A673 (cell line): ENCODE measurements around the gene NIM1K. TPM values are rescaled to one million over a fixed set of nuclear protein-coding genes. Genes with fewer than 3 reads are reported as not detected.

Experiments
- BruUV-seq: library from RNA; stranded (reverse); fragments of 400-500 nt; replicated peaks from 2 replicates; lab custom pipeline; 2021; lab: Mats Ljungman, UMichigan
- CTCF ChIA-PET: fragments of 300-600 bp; sonication (Branson Sonifier 250); formaldehyde crosslinking; loops from one replicate; lab custom pipeline; 2022; ENCODE audit warnings: antibody characterized with exemption; lab: Charles Lee
- POLR2A ChIA-PET: fragments of 300-600 bp; sonication (Branson Sonifier 250); formaldehyde crosslinking; loops from one replicate; lab custom pipeline; 2022; ENCODE audit warnings: antibody characterized with exemption; ENCODE audit not compliant: low non-redundant PET; lab: Charles Lee
- DNase-seq: peaks from one replicate; pipeline ENCODE4 v3.0.0-alpha.2; 2015; ENCODE audit warnings: low spot score
- H3K27ac ChIP-seq: fragments of 200-600 bp; sonication (generic); 2 replicates; pipeline ENCODE4 v1.5.1; 2016; ENCODE audit warnings: mixed run types, low read depth, mild to moderate bottlenecking, mixed read lengths, antibody characterized with exemption, low read length; ENCODE audit not compliant: poor library complexity, severe bottlenecking
- H3K27me3 ChIP-seq: fragments of 200-600 bp; sonication (generic); replicated peaks from 2 replicates; pipeline ENCODE4 v1.6.1; 2017; ENCODE audit warnings: mixed run types, low read depth, mild to moderate bottlenecking, mixed read lengths, antibody characterized with exemption, low read length; ENCODE audit not compliant: insufficient read depth, poor library complexity
- H3K36me3 ChIP-seq: fragments of 200-600 bp; sonication (generic); 2 replicates; pipeline ENCODE4 v1.6.1; 2016; ENCODE audit warnings: mixed run types, mild to moderate bottlenecking, mixed read lengths, antibody characterized with exemption, low read length; ENCODE audit not compliant: insufficient read depth, poor library complexity, severe bottlenecking
- H3K4me1 ChIP-seq: fragments of 200-600 bp; sonication (generic); 2 replicates; pipeline ENCODE4 v1.6.1; 2017; ENCODE audit warnings: mixed run types, mild to moderate bottlenecking, mixed read lengths, antibody characterized with exemption, low read length; ENCODE audit not compliant: insufficient read depth, poor library complexity, severe bottlenecking
- H3K4me3 ChIP-seq: fragments of 200-600 bp; sonication (generic); 2 replicates; pipeline ENCODE4 v1.5.1; 2016; ENCODE audit warnings: low read depth, mixed run types, mild to moderate bottlenecking, mixed read lengths, low read length; ENCODE audit not compliant: poor library complexity, severe bottlenecking
- H3K9me3 ChIP-seq: fragments of 200-600 bp; sonication (generic); 2 replicates; pipeline ENCODE4 v1.6.1; 2016; ENCODE audit warnings: mixed run types, low read depth, mild to moderate bottlenecking, mixed read lengths, antibody characterized with exemption, low read length; ENCODE audit not compliant: poor library complexity, severe bottlenecking
- CTCF ChIP-seq: fragments of 300-800, 200-600 bp; sonication (generic); conservative IDR thresholded peaks from 2 replicates; pipeline ENCODE4 v1.5.1; 2017; ENCODE audit warnings: low read depth, mild to moderate bottlenecking, antibody characterized with exemption, low read length, moderate library complexity, mixed read lengths
- EZH2 ChIP-seq: fragments of 200-600 bp; sonication (generic); IDR thresholded peaks from 2 replicates; pipeline ENCODE4 v1.6.1; 2017; ENCODE audit warnings: borderline replicate concordance, low read depth, mild to moderate bottlenecking, mixed read lengths, antibody characterized with exemption, low read length; ENCODE audit not compliant: poor library complexity, severe bottlenecking
- intact Hi-C: fragments of 100-400 bp; cut with micrococcal nuclease; formaldehyde crosslinking; loops from one replicate; pipeline ENCODE4 v1.10.0; 2022; ENCODE audit not compliant: unreplicated experiment
- total RNA-seq: library from RNA; stranded (reverse); gene quantifications from 2 replicates; pipeline ENCODE4 v1.2.3, GENCODE V29; 2021

The NIM1K gene
- total RNA-seq, 1 experiment from 2014 or later, result 0.41 TPM

GRCh38 chr5:43155394-43156096, 36.5 kb upstream of the NIM1K start:
- intact Hi-C loops, result no loop called here
- Histone ChIP-seq H3K9me3 (no peaks in the 10 kb centered on the region), H3K27ac (no peak overlapping the region), H3K36me3 (peaks cover 6% of the 10 kb centered on the region), H3K27me3 (no peaks in the 10 kb centered on the region), H3K4me1 (peaks cover 6% of the 10 kb centered on the region), H3K4me3 (no peak overlapping the region)
- DNase-seq, result no peak
- CTCF ChIA-PET, result no interaction called here
- BruUV-seq, result no TSS peak
- POLR2A ChIA-PET, result interaction anchor here (0.5 kb wide), 1 partner anchor 255 kb away, joined by 3 read pairs; no protein-coding TSS in a partner anchor
- TF ChIP-seq EZH2 (no peak), CTCF (no peak)

- H3K9me3 ChIP-seq, result no peaks in the 10 kb centered on the region
- POLR2A ChIA-PET, result no interaction called here
- no peaks in the 10 kb centered on the region for H3K4me1 ChIP-seq
- DNase-seq, result no peak
- CTCF ChIA-PET, result no interaction called here
- H3K27ac ChIP-seq, result no peak overlapping the region
- H3K4me3 ChIP-seq, result no peak overlapping the region
- H3K27me3 ChIP-seq, result no peaks in the 10 kb centered on the region
- intact Hi-C loops, result no loop called here
- no peak for TF ChIP-seq CTCF
- TF ChIP-seq EZH2, result no peak
- H3K36me3 ChIP-seq, result peaks cover 12% of the 10 kb centered on the region
- BruUV-seq, result no TSS peak
Observed at GRCh38 chr5:43156388-43156787, 35.6 kb upstream of the NIM1K start.

DNA sequence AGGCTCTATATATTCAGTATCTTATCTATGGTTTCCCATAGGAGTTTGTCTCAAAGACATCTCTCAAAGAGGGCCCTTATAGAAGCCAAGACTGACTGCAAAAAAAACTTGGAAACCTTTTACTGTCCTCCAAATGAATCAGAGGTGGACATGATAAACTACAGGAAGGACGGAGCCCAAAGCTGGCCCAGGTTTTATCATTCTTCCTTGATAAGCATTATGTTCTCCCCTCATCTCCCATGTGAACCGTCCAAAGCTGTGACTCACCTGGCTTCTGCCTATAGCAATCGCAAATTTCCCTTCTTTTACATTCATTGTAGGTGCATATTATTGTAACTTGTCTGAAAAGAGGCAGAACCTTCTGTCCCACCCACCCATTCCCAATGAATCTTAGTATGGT, 35.0 kb upstream of the NIM1K start:
- TF ChIP-seq CTCF, result no peak
- TF ChIP-seq EZH2, result no peak
- DNase-seq, result no peak
- Histone ChIP-seq H3K27me3 (no peaks in the 10 kb centered on the region), H3K4me1 (no peaks in the 10 kb centered on the region), H3K27ac (no peak overlapping the region), H3K36me3 (peaks cover 15% of the 10 kb centered on the region), H3K9me3 (no peaks in the 10 kb centered on the region), H3K4me3 (no peak overlapping the region)
- intact Hi-C loops, result no loop called here
- ChIA-PET CTCF (no interaction called here), POLR2A (no interaction called here)
- no TSS peak for BruUV-seq
